Measurements from ENCODE around the gene GRM4. TPM values are rescaled to one million over a fixed set of nuclear protein-coding genes. Genes with fewer than 3 reads are reported as not detected.
"Not testable (repeated sequence)": the region's sequence is repeated elsewhere in the genome, so short reads cannot be mapped to it uniquely, and the experiment has no call there.

Gene GRM4
- total RNA-seq, 1 donor from 2014 or later, result not detected

DNA sequence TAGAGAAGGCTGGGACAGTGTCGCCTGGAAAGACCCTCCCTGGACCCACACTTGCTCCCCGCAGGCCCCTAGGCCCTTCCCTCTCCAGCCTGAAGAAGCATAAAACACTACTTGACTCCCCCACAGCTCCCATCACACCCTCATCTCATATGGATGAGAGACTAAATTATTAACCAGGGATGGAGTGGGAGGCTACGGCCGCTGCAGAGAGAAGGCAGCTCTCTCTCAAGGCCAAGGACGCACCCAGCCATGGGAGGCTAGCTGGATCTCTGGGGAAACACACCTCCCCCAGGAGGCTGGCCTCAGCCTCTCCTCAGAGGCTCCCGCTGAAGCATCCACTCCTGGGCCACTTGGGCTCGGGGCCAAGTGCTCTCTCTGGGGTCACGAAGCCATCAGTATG lies 102.5 kb downstream of the GRM4 start:
- no peak overlapping the region for H3K27ac ChIP-seq (replicated peaks)
- H3K27me3 ChIP-seq (ENCODE audit: low read depth), result peaks cover 87% of the 10 kb centered on the region
- no peak for DNase-seq
- no peaks in the 10 kb centered on the region for H3K9me3 ChIP-seq (replicated peaks)
- TF ChIP-seq, protein P1, sequence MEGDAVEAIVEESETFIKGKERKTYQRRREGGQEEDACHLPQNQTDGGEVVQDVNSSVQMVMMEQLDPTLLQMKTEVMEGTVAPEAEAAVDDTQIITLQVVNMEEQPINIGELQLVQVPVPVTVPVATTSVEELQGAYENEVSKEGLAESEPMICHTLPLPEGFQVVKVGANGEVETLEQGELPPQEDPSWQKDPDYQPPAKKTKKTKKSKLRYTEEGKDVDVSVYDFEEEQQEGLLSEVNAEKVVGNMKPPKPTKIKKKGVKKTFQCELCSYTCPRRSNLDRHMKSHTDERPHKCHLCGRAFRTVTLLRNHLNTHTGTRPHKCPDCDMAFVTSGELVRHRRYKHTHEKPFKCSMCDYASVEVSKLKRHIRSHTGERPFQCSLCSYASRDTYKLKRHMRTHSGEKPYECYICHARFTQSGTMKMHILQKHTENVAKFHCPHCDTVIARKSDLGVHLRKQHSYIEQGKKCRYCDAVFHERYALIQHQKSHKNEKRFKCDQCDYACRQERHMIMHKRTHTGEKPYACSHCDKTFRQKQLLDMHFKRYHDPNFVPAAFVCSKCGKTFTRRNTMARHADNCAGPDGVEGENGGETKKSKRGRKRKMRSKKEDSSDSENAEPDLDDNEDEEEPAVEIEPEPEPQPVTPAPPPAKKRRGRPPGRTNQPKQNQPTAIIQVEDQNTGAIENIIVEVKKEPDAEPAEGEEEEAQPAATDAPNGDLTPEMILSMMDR (IDR thresholded peaks at IDR 0.05; ENCODE audit: borderline replicate concordance), result no peak
- H3K4me3 ChIP-seq, result no peak overlapping the region
- intact Hi-C loops (cut with micrococcal nuclease), result no loop called here
- no peaks in the 10 kb centered on the region for H3K36me3 ChIP-seq
- no peaks in the 10 kb centered on the region for H3K4me1 ChIP-seq

DNA sequence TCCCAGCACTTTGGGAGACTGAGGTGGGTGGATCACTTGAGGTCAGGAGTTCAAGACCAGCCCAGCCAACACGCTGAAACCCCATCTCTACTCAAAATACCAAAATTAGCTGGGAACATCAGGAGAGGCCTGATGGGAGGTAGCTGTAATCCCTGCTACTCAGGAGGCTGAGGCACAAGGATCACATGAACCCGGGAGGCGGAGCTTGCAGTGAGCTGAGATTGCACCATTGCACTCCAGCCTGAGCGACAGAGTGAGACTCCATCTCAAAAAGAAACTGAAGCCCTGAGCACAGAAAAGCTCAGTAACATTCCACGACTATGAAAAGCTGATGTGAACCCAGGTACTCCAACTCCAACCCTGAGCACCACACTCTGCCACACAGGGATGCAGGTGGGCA lies 103.9 kb downstream of the GRM4 start:
- H3K4me1 ChIP-seq; H3K36me3 ChIP-seq; intact Hi-C loops (cut with micrococcal nuclease); H3K4me3 ChIP-seq; H3K27ac ChIP-seq (replicated peaks); H3K9me3 ChIP-seq (replicated peaks); DNase-seq: not testable (repeated sequence)
- H3K27me3 ChIP-seq (ENCODE audit: low read depth), result peaks cover 87% of the 10 kb centered on the region

DNA sequence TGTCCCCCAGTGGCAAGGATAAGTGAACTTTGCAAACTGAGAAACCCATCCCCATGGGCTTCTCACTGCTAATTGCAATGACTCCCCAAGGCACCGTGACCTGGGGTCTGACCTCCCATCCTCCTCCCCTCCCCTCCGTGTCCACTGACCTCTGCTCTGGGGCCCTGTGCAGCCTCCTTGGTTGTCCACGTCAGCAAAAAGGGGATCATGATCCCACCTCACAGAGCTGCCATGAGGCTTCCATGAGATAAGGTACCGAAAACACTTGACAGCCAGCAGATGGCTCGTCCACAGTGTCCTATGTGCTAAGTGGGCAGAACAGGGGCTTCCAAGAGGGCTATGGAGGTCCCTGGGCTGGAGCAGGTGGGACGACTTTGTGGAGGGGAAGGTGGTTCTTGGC lies 104.5 kb downstream of the GRM4 start:
- peaks cover 87% of the 10 kb centered on the region for H3K27me3 ChIP-seq (ENCODE audit: low read depth)
- no peaks in the 10 kb centered on the region for H3K9me3 ChIP-seq (replicated peaks)

DNA sequence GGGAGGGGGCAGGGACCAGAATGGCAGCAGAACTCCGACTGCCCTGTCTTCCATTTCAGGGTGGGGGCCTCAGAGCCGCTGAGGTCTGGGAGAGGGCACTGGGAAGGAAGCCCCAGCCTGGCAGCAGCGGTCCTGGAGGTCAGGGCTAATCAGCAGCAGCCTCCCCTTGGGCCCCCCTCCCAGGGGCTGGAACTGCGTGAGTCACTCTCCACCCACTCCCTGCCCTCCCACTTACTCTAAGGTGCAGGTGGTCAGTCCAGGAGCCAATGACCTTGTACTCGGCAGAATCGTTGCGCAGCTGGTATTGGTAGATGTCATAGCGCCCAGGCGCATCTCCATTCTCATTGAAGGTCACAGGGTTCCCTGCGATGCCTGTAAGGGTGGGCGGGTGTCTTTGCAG lies 105.9 kb downstream of the GRM4 start:
- Histone ChIP-seq H3K4me1 (no peaks in the 10 kb centered on the region), H3K27ac (replicated peaks) (no peak overlapping the region), H3K36me3 (no peaks in the 10 kb centered on the region), H3K4me3 (no peak overlapping the region), H3K27me3 (ENCODE audit: low read depth) (peaks cover 90% of the 10 kb centered on the region), H3K9me3 (replicated peaks) (no peaks in the 10 kb centered on the region)
- intact Hi-C loops (cut with micrococcal nuclease), result no loop called here
- no peak for DNase-seq
- TF ChIP-seq, protein P1 (IDR thresholded peaks at IDR 0.05; ENCODE audit: borderline replicate concordance), result no peak

More for the DNA sequence above, 104.5 kb downstream of the GRM4 start:
- TF ChIP-seq, protein P1 (IDR thresholded peaks at IDR 0.05; ENCODE audit: borderline replicate concordance), result no peak
- Histone ChIP-seq H3K4me3 (no peak overlapping the region), H3K4me1 (no peaks in the 10 kb centered on the region), H3K27ac (replicated peaks) (no peak overlapping the region), H3K36me3 (no peaks in the 10 kb centered on the region)
- DNase-seq, result no peak
- intact Hi-C loops (cut with micrococcal nuclease), result no loop called here

DNA sequence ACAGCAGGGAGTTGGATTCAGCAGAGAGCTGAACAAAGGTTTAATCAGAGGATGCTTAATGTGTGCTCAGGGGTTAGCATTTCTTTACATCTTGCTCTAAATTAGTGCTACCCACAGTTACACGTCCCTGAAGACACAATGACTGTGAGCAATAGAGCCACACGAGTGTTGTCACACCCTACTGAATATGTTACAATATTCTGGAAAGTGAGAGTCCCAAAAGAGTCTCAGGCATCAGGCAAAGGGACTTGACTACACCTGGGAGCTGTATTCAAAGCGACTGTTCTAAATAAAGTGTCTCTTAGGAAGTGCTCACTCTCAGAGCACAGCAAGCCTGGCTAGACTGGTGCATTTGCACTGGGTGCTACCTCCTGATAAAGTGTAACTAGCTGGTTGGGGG lies 108.7 kb downstream of the GRM4 start:
- intact Hi-C loops (cut with micrococcal nuclease), result no loop called here
- DNase-seq, result no peak

DNA sequence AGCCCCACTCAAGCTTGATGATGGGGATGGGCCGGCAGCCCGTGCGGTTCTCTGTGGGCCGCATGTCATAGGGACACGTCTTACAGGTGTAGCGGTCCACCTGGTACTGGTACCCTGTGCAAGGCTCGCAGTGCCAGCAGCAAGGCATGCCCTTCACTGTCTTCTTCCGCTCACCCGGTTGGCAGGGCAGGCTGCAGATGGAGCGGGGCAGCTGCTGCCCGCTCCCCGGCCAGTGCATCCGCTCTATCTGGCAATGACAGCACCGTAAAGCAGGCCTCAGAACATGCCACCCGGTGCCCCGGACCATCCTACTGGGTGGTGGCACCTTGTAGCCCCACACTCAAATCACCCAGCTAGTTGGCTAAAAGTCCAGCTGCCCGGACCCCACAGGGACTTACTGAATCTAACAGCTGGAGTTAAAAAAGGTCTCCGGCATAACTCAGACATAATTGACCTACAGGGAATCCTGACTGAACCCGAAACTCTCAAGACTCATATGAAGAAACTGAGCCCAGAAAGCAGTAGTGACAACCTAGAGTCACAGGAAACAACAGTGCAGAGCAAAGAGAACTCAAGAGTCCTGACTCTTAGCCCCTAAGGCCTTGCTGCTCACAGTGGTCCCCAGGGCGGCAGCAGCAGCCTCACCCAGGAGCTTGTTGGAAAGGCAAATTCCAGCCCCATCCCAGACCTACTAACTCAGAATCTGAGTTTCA lies 109.4 kb downstream of the GRM4 start:
- intact Hi-C loops (cut with micrococcal nuclease), result no loop called here
- no peak for DNase-seq
- Histone ChIP-seq H3K27ac (replicated peaks) (no peak overlapping the region), H3K4me1 (no peaks in the 10 kb centered on the region), H3K4me3 (no peak overlapping the region), H3K9me3 (replicated peaks) (no peaks in the 10 kb centered on the region), H3K36me3 (no peaks in the 10 kb centered on the region), H3K27me3 (ENCODE audit: low read depth) (peaks cover 95% of the 10 kb centered on the region)
- TF ChIP-seq, protein P1 (IDR thresholded peaks at IDR 0.05; ENCODE audit: borderline replicate concordance), result no peak

More for the DNA sequence above, 108.7 kb downstream of the GRM4 start:
- no peaks in the 10 kb centered on the region for H3K4me1 ChIP-seq
- no peaks in the 10 kb centered on the region for H3K9me3 ChIP-seq (replicated peaks)
- no peak overlapping the region for H3K27ac ChIP-seq (replicated peaks)
- TF ChIP-seq, protein P1 (IDR thresholded peaks at IDR 0.05; ENCODE audit: borderline replicate concordance), result no peak
- H3K36me3 ChIP-seq, result no peaks in the 10 kb centered on the region
- H3K4me3 ChIP-seq, result no peak overlapping the region
- peaks cover 95% of the 10 kb centered on the region for H3K27me3 ChIP-seq (ENCODE audit: low read depth)
